Measurements from ENCODE around the gene ANAPC2. TPM values are rescaled to one million over a fixed set of nuclear protein-coding genes. Genes with fewer than 3 reads are reported as not detected.

Gene ANAPC2
- total RNA-seq, 1 experiment from 2014 or later: 46.0 TPM

- DNase-seq (ENCODE audit: low read depth, low spot score): no peak
- ChIA-PET CTCF (no interaction called here), POLR2A (no interaction called here)
- ATAC-seq: no peak
- no TSS peak for BruUV-seq (replicated peaks)
- TF ChIP-seq REST (IDR thresholded peaks at IDR 0.05; ENCODE audit: insufficient read depth in 1 of 2, low read depth in 2 of 2, low read length in 1 of 2) (no peak), TCF7L2 (IDR thresholded peaks at IDR 0.05; ENCODE audit: low read depth, low read length) (no peak), SIN3A (IDR thresholded peaks at IDR 0.05; ENCODE audit: borderline replicate concordance, insufficient read depth, low read depth, low read length) (no peak), CTCF (IDR thresholded peaks at IDR 0.05) (no peak), POLR2AphosphoS5 (IDR thresholded peaks at IDR 0.05; ENCODE audit: low read depth, low read length) (no peak)
- no peaks in the 10 kb centered on the region for H3K4me1 ChIP-seq (ENCODE audit: control insufficient read depth, insufficient read depth, low read length)
- H3K27ac ChIP-seq (ENCODE audit: low read length): no peak overlapping the region
- no peak overlapping the region for H3K4me3 ChIP-seq (ENCODE audit: low read depth in 2 of 2, low read length in 2 of 2)
- no peaks in the 10 kb centered on the region for H3K27me3 ChIP-seq (ENCODE audit: control insufficient read depth, insufficient read depth, low read length)
- no peaks in the 10 kb centered on the region for H3K36me3 ChIP-seq (ENCODE audit: control insufficient read depth, insufficient read depth, low read length)
- in situ Hi-C loops (cut with HindIII; ENCODE audit: low pct_unique_long_range_greater_than_20kb, low sequenced_read_pairs) (no loop called here), intact Hi-C loops (cut with micrococcal nuclease; ENCODE audit: unreplicated experiment) (no loop called here)
- no peaks in the 10 kb centered on the region for H3K9me3 ChIP-seq (ENCODE audit: control insufficient read depth, insufficient read depth, low read depth, low read length)
Observed at GRCh38 chr9:137178939-137179630, 9.3 kb downstream of the ANAPC2 start.

- ChIA-PET CTCF (no interaction called here), POLR2A (no interaction called here)
- in situ Hi-C loops (cut with HindIII; ENCODE audit: low pct_unique_long_range_greater_than_20kb, low sequenced_read_pairs) (no loop called here), intact Hi-C loops (cut with micrococcal nuclease; ENCODE audit: unreplicated experiment) (no loop called here)
- BruUV-seq (replicated peaks): no TSS peak
- no peaks in the 10 kb centered on the region for H3K4me1 ChIP-seq (ENCODE audit: control insufficient read depth, insufficient read depth, low read length)
- H3K4me3 ChIP-seq (ENCODE audit: low read depth in 2 of 2, low read length in 2 of 2): no peak overlapping the region
- ATAC-seq (no peak; the same call in 1 of the 2 replicates), DNase-seq (ENCODE audit: low read depth, low spot score) (no peak)
- no peak for TF ChIP-seq SIN3A (IDR thresholded peaks at IDR 0.05; ENCODE audit: borderline replicate concordance, insufficient read depth, low read depth, low read length)
- no peak for TF ChIP-seq CTCF (IDR thresholded peaks at IDR 0.05)
- no peak for TF ChIP-seq TCF7L2 (IDR thresholded peaks at IDR 0.05; ENCODE audit: low read depth, low read length)
- no peak for TF ChIP-seq POLR2AphosphoS5 (IDR thresholded peaks at IDR 0.05; ENCODE audit: low read depth, low read length)
- TF ChIP-seq REST (IDR thresholded peaks at IDR 0.05; ENCODE audit: insufficient read depth in 1 of 2, low read depth in 2 of 2, low read length in 1 of 2): no peak
- H3K27me3 ChIP-seq (ENCODE audit: control insufficient read depth, insufficient read depth, low read length): no peaks in the 10 kb centered on the region
- H3K27ac ChIP-seq (ENCODE audit: low read length): no peak overlapping the region
- no peaks in the 10 kb centered on the region for H3K9me3 ChIP-seq (ENCODE audit: control insufficient read depth, insufficient read depth, low read depth, low read length)
- no peaks in the 10 kb centered on the region for H3K36me3 ChIP-seq (ENCODE audit: control insufficient read depth, insufficient read depth, low read length)
Observed at GRCh38 chr9:137178201-137178938, 10.0 kb downstream of the ANAPC2 start.

Measured in Panc1 (cell line).